HepG2 (cell line): ENCODE data around the gene USE1. TPM values are rescaled to one million over a fixed set of nuclear protein-coding genes. Genes with fewer than 3 reads are reported as not detected.
A peak's percentile ranks its signal among the peaks of the same experiment; 100 is the strongest.

Experiments
- ARID4A ChIP-seq: sonication (generic); formaldehyde crosslinking; IDR thresholded peaks from 2 replicates; pipeline ENCODE4 v1.5.0; 2020; ENCODE audit warnings: mild to moderate bottlenecking, missing genetic modification reagents, borderline replicate concordance
- GRHL1 ChIP-seq: sonication (generic); formaldehyde crosslinking; conservative IDR thresholded peaks from 2 replicates; pipeline ENCODE4 v1.8.0; 2022; ENCODE audit warnings: missing genetic modification reagents
- HDAC2 ChIP-seq: sonication (generic); formaldehyde crosslinking; IDR thresholded peaks from 2 replicates; pipeline ENCODE4 v1.4.0; 2020; ENCODE audit warnings: missing genetic modification reagents
- KAT8 ChIP-seq: IDR thresholded peaks from 2 replicates; pipeline ENCODE4 v1.6.1; 2016; ENCODE audit warnings: missing genetic modification reagents, missing compliant biosample characterization
- NFAT5 ChIP-seq: sonication (generic); formaldehyde crosslinking; IDR thresholded peaks from 2 replicates; pipeline ENCODE4 v1.4.0; 2020; ENCODE audit warnings: missing genetic modification reagents
- NFE2L1 ChIP-seq: sonication (generic); formaldehyde crosslinking; IDR thresholded peaks from 2 replicates; pipeline ENCODE4 v1.4.0; 2020; ENCODE audit warnings: missing genetic modification reagents, mild to moderate bottlenecking, borderline replicate concordance
- THYN1 ChIP-seq: sonication (generic); formaldehyde crosslinking; IDR thresholded peaks from 2 replicates; pipeline ENCODE4 v1.8.1; 2023; ENCODE audit warnings: low read depth, mild to moderate bottlenecking, moderate library complexity, missing genetic modification reagents, borderline replicate concordance
- ZBTB2 ChIP-seq: sonication (generic); formaldehyde crosslinking; IDR thresholded peaks from 2 replicates; pipeline ENCODE4 v1.8.0; 2022; ENCODE audit warnings: low read depth, missing genetic modification reagents
- ZBTB38 ChIP-seq: sonication (generic); formaldehyde crosslinking; IDR thresholded peaks from 2 replicates; pipeline ENCODE4 v1.5.1; 2020; ENCODE audit warnings: mild to moderate bottlenecking, missing genetic modification reagents
- ZC3H13 ChIP-seq: sonication (generic); formaldehyde crosslinking; IDR thresholded peaks from 2 replicates; pipeline ENCODE4 v1.8.1; 2023; ENCODE audit warnings: mild to moderate bottlenecking, missing genetic modification reagents, moderate library complexity
- ZNF292 ChIP-seq: sonication (generic); formaldehyde crosslinking; IDR thresholded peaks from 2 replicates; pipeline ENCODE4 v1.8.1; 2022; ENCODE audit warnings: mild to moderate bottlenecking, low read depth, missing genetic modification reagents, borderline replicate concordance
- ZNF605 ChIP-seq: sonication (generic); formaldehyde crosslinking; IDR thresholded peaks from 2 replicates; pipeline ENCODE4 v1.8.0; 2022; ENCODE audit warnings: mild to moderate bottlenecking, missing genetic modification reagents
- ZNF720 ChIP-seq: sonication (generic); formaldehyde crosslinking; IDR thresholded peaks from 2 replicates; pipeline ENCODE4 v1.4.0; 2020; ENCODE audit warnings: missing genetic modification reagents
- ZNF780A ChIP-seq: sonication (generic); formaldehyde crosslinking; IDR thresholded peaks from 2 replicates; pipeline ENCODE4 v1.8.0; 2022; ENCODE audit warnings: mild to moderate bottlenecking, missing genetic modification reagents, moderate library complexity
- polyA plus RNA-seq, 8 experiments: library from polyadenylated mRNA; depleted of rRNA in 3 of 8; stranded (reverse) in 7 of 8; unstranded in 1 of 8; fragments of >200 nt; fragmentation: Illumina TruSeq in 4 of 8; extraction: Trizol in 4 of 8; gene quantifications; 2 replicates each; pipeline versions ENCODE4 v1.2.1 to v1.2.3, GENCODE V29; 2011 to 2016; ENCODE audit warnings: low read depth in 4 of 8, missing spikeins in 1 of 8, mixed read lengths in 1 of 8; ENCODE audit not compliant: insufficient read depth in 1 of 8
- total RNA-seq, 5 experiments: library from RNA; depleted of rRNA; stranded (reverse); fragments of >200 nt; fragmentation: Illumina TruSeq; extraction: Trizol; gene quantifications; 2 replicates each; pipeline ENCODE4 v1.2.3, GENCODE V29; 2016; ENCODE audit warnings: low read depth in 1 of 5

USE1 gene
- total and polyA plus RNA-seq, 2 of the 13 experiments (the other 11 are each of a cell fraction or from before 2014, with no cell fraction given), result 9.9 to 17.6 TPM

- 0 out of 2 replicates have a peak, but pooled peaks have one; percentile 37 for TF ChIP-seq ZBTB2 (CRISPR knock-in tag)
- peak; percentile 30 for TF ChIP-seq KAT8 (CRISPR knock-in tag)
- TF ChIP-seq THYN1 (CRISPR knock-in tag), result no peak
- TF ChIP-seq ZNF720 (CRISPR knock-in tag), result no peak
- TF ChIP-seq ARID4A (CRISPR knock-in tag), result peak; percentile 71; the same call in 1 of the 2 replicates
- no peak for TF ChIP-seq ZNF605 (CRISPR knock-in tag)
- no peak for TF ChIP-seq ZNF780A
- 0 out of 2 replicates have a peak, but pooled peaks have one; percentile 55 for TF ChIP-seq ZC3H13 (CRISPR knock-in tag)
- 0 out of 2 replicates have a peak, but pooled peaks have one; percentile 20 for TF ChIP-seq NFAT5 (CRISPR knock-in tag)
- TF ChIP-seq HDAC2 (CRISPR knock-in tag), result peak; percentile 91
- 0 out of 2 replicates have a peak, but pooled peaks have one; percentile 19 for TF ChIP-seq ZNF292 (CRISPR knock-in tag)
- TF ChIP-seq GRHL1 (CRISPR knock-in tag), result no peak
- TF ChIP-seq NFE2L1 (CRISPR knock-in tag), result no peak
- TF ChIP-seq ZBTB38 (CRISPR knock-in tag), result no peak
These were observed 28.9 kb downstream of the USE1 start (continued) for GRCh38 chr19:17243830-17244617.
